GM08714 (cell line): ENCODE measurements around the gene SLC35E2B.
A peak's percentile ranks its signal among the peaks of the same experiment; 100 is the strongest.
"Not testable (repeated sequence)": the region's sequence is repeated elsewhere in the genome, so short reads cannot be mapped to it uniquely, and the experiment has no call there.

Experiments
- H3K4me3 ChIP-seq: fragments of 200-500 bp; sonication (Bioruptor generic); 2 replicates; pipeline ENCODE4 v1.5.1; 2014; ENCODE audit warnings: mild to moderate bottlenecking, low read length, inconsistent platforms
- ZNF274 ChIP-seq: IDR thresholded peaks from 2 replicates; pipeline ENCODE4 v1.6.1; 2012; ENCODE audit warnings: mild to moderate bottlenecking, low read depth, low read length

Gene SLC35E2B

GRCh38 chr1:1692714-1693647 lies at the start of gene SLC35E2B:
SLC35E2B (minus strand) TSS chr1:1692795; CDS start chr1:1676699, 16,096 bp downstream.
- H3K4me3 ChIP-seq, result peak within 1 kb of the TSS; percentile 34

GRCh38 chr1:1741013-1741412 lies 48.4 kb upstream of the SLC35E2B start:
- not testable (repeated sequence) for H3K4me3 ChIP-seq

GRCh38 chr1:1738799-1739337 lies 46.3 kb upstream of the SLC35E2B start:
- not testable (repeated sequence) for H3K4me3 ChIP-seq

GRCh38 chr1:1737675-1738590 lies 45.3 kb upstream of the SLC35E2B start:
- not testable (repeated sequence) for H3K4me3 ChIP-seq

- no peak for TF ChIP-seq ZNF274
- no peak overlapping the region for H3K4me3 ChIP-seq
Measured at GRCh38 chr1:1732381-1732780, 39.8 kb upstream of the SLC35E2B start.

- no peak for TF ChIP-seq ZNF274
- H3K4me3 ChIP-seq, result no peak overlapping the region
Measured at GRCh38 chr1:1730870-1731269, 38.3 kb upstream of the SLC35E2B start.

- not testable (repeated sequence) for H3K4me3 ChIP-seq
Measured at GRCh38 chr1:1730230-1730629, 37.6 kb upstream of the SLC35E2B start.

GRCh38 chr1:1729116-1729816 lies 36.7 kb upstream of the SLC35E2B start:
- H3K4me3 ChIP-seq, result not testable (repeated sequence)

GRCh38 chr1:1728308-1729005 lies 35.9 kb upstream of the SLC35E2B start:
- not testable (repeated sequence) for H3K4me3 ChIP-seq

- H3K4me3 ChIP-seq, result not testable (repeated sequence)
Measured at GRCh38 chr1:1727131-1727651, 34.6 kb upstream of the SLC35E2B start.

GRCh38 chr1:1726088-1726487 lies 33.5 kb upstream of the SLC35E2B start:
- H3K4me3 ChIP-seq, result not testable (repeated sequence)

GRCh38 chr1:1724035-1724864 lies 31.7 kb upstream of the SLC35E2B start, which contains the start of gene CDK11A:
CDK11A (minus strand) TSS chr1:1724357; CDS start chr1:1722818, 1,539 bp downstream.
- H3K4me3 ChIP-seq, result peak within 1 kb of the TSS; percentile 67; the same call in 1 of the 2 replicates

GRCh38 chr1:1721201-1721600 lies 28.6 kb upstream of the SLC35E2B start:
- no peak overlapping the region for H3K4me3 ChIP-seq
- TF ChIP-seq ZNF274, result no peak

- H3K4me3 ChIP-seq, result not testable (repeated sequence)
Measured at GRCh38 chr1:1715109-1715883, 22.7 kb upstream of the SLC35E2B start.

GRCh38 chr1:1707897-1708296 lies 15.3 kb upstream of the SLC35E2B start:
- not testable (repeated sequence) for H3K4me3 ChIP-seq

GRCh38 chr1:1707241-1707640 lies 14.6 kb upstream of the SLC35E2B start:
- H3K4me3 ChIP-seq, result not testable (repeated sequence)

GRCh38 chr1:1705623-1706022 lies 13.0 kb upstream of the SLC35E2B start:
- not testable (repeated sequence) for H3K4me3 ChIP-seq
